HepG2 (cell line): ENCODE results near the gene CKS1B. TPM values are rescaled to one million over a fixed set of nuclear protein-coding genes. Genes with fewer than 3 reads are reported as not detected.

Experiments used
- CBFB ChIP-seq: sonication (generic); formaldehyde crosslinking; IDR thresholded peaks from 2 replicates; pipeline ENCODE4 v1.4.0; 2020; ENCODE audit warnings: missing genetic modification reagents
- CENPBD1 ChIP-seq: sonication (generic); formaldehyde crosslinking; IDR thresholded peaks from 2 replicates; pipeline ENCODE4 v1.8.0; 2022; ENCODE audit warnings: missing genetic modification reagents, low read depth, mild to moderate bottlenecking, borderline replicate concordance
- FOXC1 ChIP-seq: sonication (generic); formaldehyde crosslinking; IDR thresholded peaks from 2 replicates; pipeline ENCODE4 v1.8.0; 2022; ENCODE audit warnings: mild to moderate bottlenecking, missing genetic modification reagents, borderline replicate concordance
- HDAC6 ChIP-seq: fragments of 200-600 bp; sonication (generic); IDR thresholded peaks from 2 replicates; pipeline ENCODE4 v1.7.0; 2017; ENCODE audit warnings: mild to moderate bottlenecking, antibody characterized with exemption, low read length, low read depth
- HNRNPLL ChIP-seq: fragments of 200-400 bp; formaldehyde crosslinking; IDR thresholded peaks from 2 replicates; pipeline ENCODE4 v1.6.1; 2017; ENCODE audit warnings: mild to moderate bottlenecking, low read depth, low read length; ENCODE audit not compliant: poor library complexity, severe bottlenecking
- KMT2A ChIP-seq: sonication (generic); formaldehyde crosslinking; IDR thresholded peaks from 2 replicates; pipeline ENCODE4 v1.4.0; 2020; ENCODE audit warnings: missing genetic modification reagents
- LRRFIP1 ChIP-seq: sonication (generic); formaldehyde crosslinking; conservative IDR thresholded peaks from 2 replicates; pipeline ENCODE4 v1.4.0; 2020; ENCODE audit warnings: missing genetic modification reagents
- MLLT10 ChIP-seq: sonication (generic); formaldehyde crosslinking; IDR thresholded peaks from 2 replicates; pipeline ENCODE4 v1.4.0; 2020; ENCODE audit warnings: missing genetic modification reagents
- MTA1 ChIP-seq: sonication (generic); formaldehyde crosslinking; IDR thresholded peaks from 2 replicates; pipeline ENCODE4 v1.4.0; 2020; ENCODE audit warnings: missing genetic modification reagents, mild to moderate bottlenecking, borderline replicate concordance
- PRDM15 ChIP-seq: sonication (generic); formaldehyde crosslinking; IDR thresholded peaks from 2 replicates; pipeline ENCODE4 v1.4.0; 2020; ENCODE audit warnings: missing genetic modification reagents
- RARA ChIP-seq: IDR thresholded peaks from 2 replicates; pipeline ENCODE4 v1.6.1; 2016; ENCODE audit warnings: missing genetic modification reagents, missing compliant biosample characterization
- SRSF9 ChIP-seq: fragments of 200-400 bp; formaldehyde crosslinking; IDR thresholded peaks from 2 replicates; pipeline ENCODE4 v1.6.1; 2018; ENCODE audit warnings: borderline replicate concordance, mild to moderate bottlenecking, low read depth, low read length; ENCODE audit not compliant: insufficient read depth, poor library complexity, severe bottlenecking
- ZNF281 ChIP-seq: sonication (generic); formaldehyde crosslinking; IDR thresholded peaks from 2 replicates; pipeline ENCODE4 v1.4.0; 2020; ENCODE audit warnings: missing genetic modification reagents, borderline replicate concordance
- ZNF576 ChIP-seq: sonication (generic); formaldehyde crosslinking; IDR thresholded peaks from 2 replicates; pipeline ENCODE4 v1.4.0; 2020; ENCODE audit warnings: mild to moderate bottlenecking, missing genetic modification reagents
- ZNF616 ChIP-seq: sonication (generic); formaldehyde crosslinking; IDR thresholded peaks from 2 replicates; pipeline ENCODE4 v1.5.0; 2020; ENCODE audit warnings: low read depth, mild to moderate bottlenecking, missing genetic modification reagents
- polyA plus RNA-seq, 8 experiments: library from polyadenylated mRNA; depleted of rRNA in 3 of 8; stranded (reverse) in 7 of 8; unstranded in 1 of 8; fragments of >200 nt; fragmentation: Illumina TruSeq in 4 of 8; extraction: Trizol in 4 of 8; gene quantifications; 2 replicates each; pipeline versions ENCODE4 v1.2.1 to v1.2.3, GENCODE V29; 2011 to 2016; ENCODE audit warnings: low read depth in 4 of 8, missing spikeins in 1 of 8, mixed read lengths in 1 of 8; ENCODE audit not compliant: insufficient read depth in 1 of 8
- total RNA-seq, 5 experiments: library from RNA; depleted of rRNA; stranded (reverse); fragments of >200 nt; fragmentation: Illumina TruSeq; extraction: Trizol; gene quantifications; 2 replicates each; pipeline ENCODE4 v1.2.3, GENCODE V29; 2016; ENCODE audit warnings: low read depth in 1 of 5

The CKS1B gene
- total and polyA plus RNA-seq, 2 of the 13 experiments (the other 11 are each of a cell fraction or from before 2014, with no cell fraction given) = 217 to 222 TPM

- peak; percentile 99 for TF ChIP-seq ZNF616 (CRISPR knock-in tag)
- TF ChIP-seq CBFB (CRISPR knock-in tag) = peak; percentile 86
- no peak for TF ChIP-seq HDAC6
- TF ChIP-seq KMT2A (CRISPR knock-in tag) = peak; percentile 68
- peak; percentile 67 for TF ChIP-seq PRDM15
- peak; percentile 68 for TF ChIP-seq RARA (CRISPR knock-in tag)
- TF ChIP-seq MLLT10 (CRISPR knock-in tag) = no peak
- TF ChIP-seq LRRFIP1 (CRISPR knock-in tag) = 0 out of 2 replicates have a peak, but pooled peaks have one; percentile 87
- TF ChIP-seq ZNF576 (CRISPR knock-in tag) = peak; percentile 97
- peak; percentile 91 for TF ChIP-seq MTA1
- TF ChIP-seq FOXC1 = peak; percentile 99
- TF ChIP-seq SRSF9 = no peak
- peak; percentile 47 for TF ChIP-seq HNRNPLL
- TF ChIP-seq ZNF281 (CRISPR knock-in tag) = peak; percentile 59; the same call in 1 of the 2 replicates
- peak; percentile 61; the same call in 1 of the 2 replicates for TF ChIP-seq CENPBD1 (CRISPR knock-in tag)
Observed at GRCh38 chr1:154936555-154937084, 37.9 kb upstream of the CKS1B start, which contains the start of gene PMVK (continued).
